ENCODE results near the gene TMEM116.

DNA sequence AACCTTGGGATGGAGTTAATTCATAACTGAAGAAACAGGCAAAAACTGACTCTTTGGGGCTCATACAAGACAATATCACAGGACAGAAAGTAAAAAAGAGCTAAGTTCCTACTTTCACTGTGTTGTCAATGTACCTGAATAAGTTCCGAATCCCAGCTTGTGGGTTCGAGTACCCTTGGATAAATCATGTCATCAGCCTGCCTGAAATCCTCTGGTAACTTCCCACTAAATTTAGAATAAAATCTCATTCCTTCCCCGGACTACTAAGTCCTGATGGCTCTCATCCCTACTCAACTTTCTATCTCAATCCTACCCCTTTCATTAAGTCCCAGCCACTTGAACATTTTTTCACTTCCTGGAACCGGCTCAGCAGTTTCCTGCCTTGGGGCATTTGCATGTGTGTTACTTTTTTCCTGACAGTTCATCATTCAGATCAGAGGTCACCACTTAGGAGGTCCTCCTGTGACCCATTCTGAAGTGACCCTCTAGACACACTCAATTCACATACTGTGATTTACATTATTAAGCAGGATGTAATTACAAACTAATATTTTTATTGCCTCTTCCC, 12.9 kb upstream of the TMEM116 start:
- TF ChIP-seq POLR2A (IDR thresholded peaks at IDR 0.05), result no peak
- TF ChIP-seq, protein P1, sequence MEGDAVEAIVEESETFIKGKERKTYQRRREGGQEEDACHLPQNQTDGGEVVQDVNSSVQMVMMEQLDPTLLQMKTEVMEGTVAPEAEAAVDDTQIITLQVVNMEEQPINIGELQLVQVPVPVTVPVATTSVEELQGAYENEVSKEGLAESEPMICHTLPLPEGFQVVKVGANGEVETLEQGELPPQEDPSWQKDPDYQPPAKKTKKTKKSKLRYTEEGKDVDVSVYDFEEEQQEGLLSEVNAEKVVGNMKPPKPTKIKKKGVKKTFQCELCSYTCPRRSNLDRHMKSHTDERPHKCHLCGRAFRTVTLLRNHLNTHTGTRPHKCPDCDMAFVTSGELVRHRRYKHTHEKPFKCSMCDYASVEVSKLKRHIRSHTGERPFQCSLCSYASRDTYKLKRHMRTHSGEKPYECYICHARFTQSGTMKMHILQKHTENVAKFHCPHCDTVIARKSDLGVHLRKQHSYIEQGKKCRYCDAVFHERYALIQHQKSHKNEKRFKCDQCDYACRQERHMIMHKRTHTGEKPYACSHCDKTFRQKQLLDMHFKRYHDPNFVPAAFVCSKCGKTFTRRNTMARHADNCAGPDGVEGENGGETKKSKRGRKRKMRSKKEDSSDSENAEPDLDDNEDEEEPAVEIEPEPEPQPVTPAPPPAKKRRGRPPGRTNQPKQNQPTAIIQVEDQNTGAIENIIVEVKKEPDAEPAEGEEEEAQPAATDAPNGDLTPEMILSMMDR (IDR thresholded peaks at IDR 0.05), result no peak

Data from right lobe of liver (tissue), 4 donors.